Nucleus accumbens (tissue), 56 donors: Measurements from ENCODE around the gene GOLGA6D.
"Not testable (repeated sequence)": the region's sequence is repeated elsewhere in the genome, so short reads cannot be mapped to it uniquely, and the experiment has no call there.

Experiments used
- DNase-seq, 56 donors: peaks; one replicate each; lab custom pipeline; 2025; lab: John Stamatoyannopoulos, UW

The GOLGA6D gene, protein sequence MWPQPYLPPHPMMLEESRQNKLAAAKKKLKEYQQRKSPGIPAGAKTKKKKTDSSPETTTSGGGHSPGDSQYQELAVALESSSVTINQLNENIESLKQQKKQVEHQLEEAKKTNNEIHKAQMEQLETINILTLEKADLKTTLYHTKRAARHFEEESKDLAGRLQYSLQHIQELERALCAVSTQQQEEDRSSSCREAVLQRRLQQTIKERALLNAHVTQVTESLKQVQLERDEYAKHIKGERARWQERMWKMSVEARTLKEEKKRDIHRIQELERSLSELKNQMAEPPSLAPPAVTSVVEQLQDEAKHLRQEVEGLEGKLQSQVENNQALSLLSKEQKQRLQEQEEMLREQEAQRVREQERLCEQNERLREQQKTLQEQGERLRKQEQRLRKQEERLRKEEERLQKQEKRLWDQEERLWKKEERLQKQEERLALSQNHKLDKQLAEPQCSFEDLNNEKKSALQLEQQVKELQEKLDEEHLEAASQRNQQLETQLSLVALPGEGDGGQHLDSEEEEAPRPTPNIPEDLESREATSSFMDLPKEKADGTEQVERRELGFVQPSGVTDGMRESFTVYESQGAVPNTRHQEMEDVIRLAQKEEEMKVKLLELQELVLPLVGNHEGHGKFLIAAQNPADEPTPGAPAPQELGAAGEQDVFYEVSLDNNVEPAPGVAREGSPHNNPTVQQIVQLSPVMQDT

GRCh38 chr15:75282572-75282971 lies at the start of gene GOLGA6D:
Gene GOLGA6D (plus strand): TSS chr15:75282835. CDS start chr15:75282876, 41 bp downstream.
- DNase-seq: not testable (repeated sequence)

- no peak for DNase-seq
Observed at GRCh38 chr15:75233504-75234190, 49.0 kb upstream of the GOLGA6D start.

GRCh38 chr15:75234191-75234810 lies 48.3 kb upstream of the GOLGA6D start:
- DNase-seq: no peak

DNA sequence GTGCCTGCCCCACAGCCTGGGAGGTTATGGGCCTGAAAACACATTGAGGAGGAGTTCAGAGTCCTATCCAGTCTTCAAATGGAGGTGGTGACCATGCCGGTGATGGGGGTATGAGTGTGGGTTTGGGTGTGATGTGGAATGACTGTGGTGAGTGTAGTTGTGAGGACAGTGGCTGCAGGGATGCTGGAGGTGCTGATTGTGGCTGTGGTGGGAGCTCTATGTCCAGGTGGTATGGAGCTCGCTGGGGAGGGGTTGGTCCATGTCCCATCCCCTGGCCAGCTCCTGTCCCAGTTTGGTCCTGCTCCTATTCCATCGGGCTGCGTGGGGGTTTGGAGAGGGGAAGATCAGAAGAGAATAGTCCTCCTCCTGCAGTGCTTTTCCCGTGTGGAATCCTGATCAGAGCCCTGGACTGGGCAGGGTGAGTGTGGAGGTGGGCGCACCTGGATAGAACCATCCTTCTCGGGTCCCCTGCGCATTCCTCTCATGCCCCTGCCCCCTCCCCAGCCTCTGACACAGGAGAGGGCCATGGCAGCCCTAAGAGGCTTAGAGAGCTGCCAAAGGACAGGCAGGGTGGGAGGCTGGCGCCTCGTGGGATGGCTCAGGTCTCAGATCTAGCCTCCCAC lies 47.5 kb upstream of the GOLGA6D start:
- DNase-seq: no peak

DNA sequence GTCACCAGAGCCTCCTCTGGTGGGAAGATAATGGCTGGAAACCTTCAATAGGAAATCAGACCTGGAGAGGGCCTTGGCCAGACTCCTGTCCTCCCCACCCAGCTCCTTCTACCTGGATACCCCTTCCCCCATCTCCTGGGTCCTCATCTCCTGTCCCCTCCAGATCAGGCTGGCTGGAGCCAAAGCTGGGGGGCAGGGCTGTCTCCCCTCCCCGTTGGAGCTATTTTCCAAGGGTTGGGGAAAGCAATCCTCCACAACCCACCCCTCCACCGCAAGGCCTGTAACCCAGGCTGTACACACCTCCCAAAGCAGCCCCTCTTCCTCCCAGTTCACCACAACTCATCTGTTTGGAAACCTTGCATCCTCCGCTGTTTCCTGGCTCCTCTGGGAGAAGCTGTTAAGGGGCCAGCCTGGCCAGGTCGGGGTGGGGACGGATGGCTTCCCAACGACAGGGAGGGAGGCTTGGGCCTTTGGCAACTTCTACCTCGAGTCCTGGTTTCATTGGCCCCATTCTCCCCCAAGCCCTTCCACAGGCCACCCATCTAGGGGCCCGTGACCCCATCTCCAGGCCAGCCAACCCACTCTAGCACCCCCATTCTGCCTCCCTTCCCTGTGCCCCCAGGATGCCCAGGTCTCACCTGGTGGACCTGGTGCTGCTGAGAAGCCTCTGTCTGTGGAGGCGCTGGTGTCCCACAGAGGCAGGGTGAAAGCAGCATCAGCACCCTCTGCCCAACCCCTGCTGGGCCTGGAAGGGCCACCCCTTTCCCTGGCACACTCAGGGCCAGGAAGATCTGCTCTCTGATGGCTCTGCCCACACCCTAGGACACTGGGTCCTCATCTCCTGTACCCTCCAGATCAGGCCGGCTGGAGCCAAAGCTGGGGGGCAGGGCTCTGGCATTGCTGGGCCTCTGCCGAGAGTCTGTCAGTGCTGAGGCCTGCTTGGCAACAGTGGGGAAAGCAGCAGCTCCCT lies 46.6 kb upstream of the GOLGA6D start:
- DNase-seq: no peak

GRCh38 chr15:75237316-75237982 lies 45.2 kb upstream of the GOLGA6D start:
- DNase-seq: no peak

- no peak for DNase-seq
Observed at GRCh38 chr15:75238150-75238549, 44.5 kb upstream of the GOLGA6D start.

- DNase-seq: not testable (repeated sequence)
Observed at GRCh38 chr15:75245741-75246140, 36.9 kb upstream of the GOLGA6D start.

DNA sequence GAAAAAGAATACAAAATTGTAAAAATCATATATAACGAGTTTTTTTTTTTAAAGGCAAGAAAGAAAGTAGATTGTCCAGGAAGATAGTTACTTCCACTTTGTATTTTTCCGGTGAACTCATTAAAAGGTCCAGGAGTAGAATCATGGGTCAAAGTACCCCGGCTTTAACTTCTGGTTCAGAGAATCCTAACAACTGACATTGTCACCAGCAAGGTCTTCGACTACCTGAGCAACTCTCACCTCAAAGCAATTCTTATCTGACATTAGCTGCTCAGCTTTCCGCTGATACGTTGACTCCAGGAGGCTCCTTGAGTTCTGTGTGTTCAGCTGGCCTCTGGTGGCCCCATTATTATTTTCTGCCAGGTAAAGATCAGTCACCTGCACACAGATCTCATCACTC lies 33.6 kb upstream of the GOLGA6D start:
- DNase-seq: not testable (repeated sequence)

DNA sequence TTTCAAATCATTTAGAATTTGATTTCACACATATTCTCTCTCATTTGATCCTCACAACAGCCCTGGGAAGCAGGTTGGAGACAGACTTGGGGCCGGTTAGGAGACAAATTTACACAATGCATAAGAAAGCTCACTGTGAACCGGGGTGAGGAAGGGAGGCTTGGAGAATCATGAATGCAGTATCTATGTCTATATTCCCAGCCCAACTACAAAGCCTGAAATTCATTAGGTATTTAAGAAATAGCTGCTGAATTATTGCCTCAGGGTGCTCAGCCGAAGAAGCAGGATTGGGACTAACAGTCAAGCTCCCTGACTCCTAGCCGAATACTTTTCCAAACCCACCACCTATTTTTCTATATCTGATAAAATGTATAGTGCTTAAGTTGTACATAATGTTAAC lies 32.9 kb upstream of the GOLGA6D start:
- no peak for DNase-seq

DNA sequence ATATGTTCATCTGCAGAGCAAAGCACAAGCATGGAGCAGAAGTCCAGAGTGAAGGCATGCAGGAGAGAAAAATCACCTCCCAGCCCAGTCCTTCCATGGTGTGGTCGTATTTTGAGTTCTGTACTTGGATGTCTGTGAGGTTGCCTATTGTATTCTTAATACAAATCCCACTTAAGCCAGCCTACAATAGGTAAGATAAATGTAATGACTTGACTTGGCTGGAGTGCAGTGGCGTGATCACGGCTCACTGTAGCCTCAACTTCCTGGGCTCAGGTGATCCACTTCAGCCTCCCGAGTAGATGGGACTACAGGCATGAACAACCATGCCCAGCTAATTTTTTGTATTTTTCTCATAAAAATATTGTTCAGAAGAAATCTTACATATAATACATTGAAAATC lies 31.3 kb upstream of the GOLGA6D start:
- not testable (repeated sequence) for DNase-seq

DNA sequence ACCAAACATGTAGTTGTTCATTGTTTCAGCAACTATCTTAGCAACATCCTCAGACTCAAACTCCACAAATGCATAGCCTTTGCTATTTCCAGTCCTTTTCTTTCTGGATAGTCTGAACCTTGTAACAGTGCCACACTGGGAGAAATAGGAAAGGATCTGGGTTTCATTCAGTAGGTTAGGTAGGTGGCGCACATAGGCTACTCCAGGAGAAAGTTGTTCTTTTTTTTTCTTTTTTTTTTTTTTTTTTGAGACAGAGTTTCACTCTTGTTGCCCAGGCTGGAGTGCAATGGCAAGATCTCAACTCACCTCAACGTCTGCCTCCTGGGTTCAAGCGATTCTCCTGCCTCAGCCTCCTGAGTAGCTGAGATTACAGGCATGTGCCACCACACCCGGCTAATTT lies 30.4 kb upstream of the GOLGA6D start:
- not testable (repeated sequence) for DNase-seq

DNA sequence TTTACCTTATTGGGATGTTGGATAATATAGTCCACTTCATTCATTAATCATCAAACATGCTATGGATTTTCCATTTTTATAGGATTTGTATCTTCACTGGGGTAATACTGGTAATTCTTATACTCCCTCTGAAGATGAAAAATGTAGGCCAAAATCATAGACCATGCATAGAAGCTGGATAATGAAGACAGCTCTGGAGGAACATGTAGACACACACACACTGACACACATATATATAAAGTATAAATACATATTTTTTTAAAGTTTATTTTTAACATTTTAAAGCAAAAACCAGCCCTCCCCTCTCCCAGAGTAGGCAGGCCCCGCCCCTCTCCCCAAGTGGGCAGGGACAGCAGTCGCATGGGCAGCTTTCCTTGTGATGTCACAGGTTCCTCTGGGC lies 24.6 kb upstream of the GOLGA6D start, which contains the start of gene GOLGA6C:
Gene GOLGA6C (plus strand): TSS at position 301 of the 400 bp plus-strand sequence. CDS start 265 bp downstream, outside the sequence.
- not testable (repeated sequence) for DNase-seq

- not testable (repeated sequence) for DNase-seq
Observed at GRCh38 chr15:75258620-75259343, 23.9 kb upstream of the GOLGA6D start.

GRCh38 chr15:75259873-75260272 lies 22.8 kb upstream of the GOLGA6D start:
- DNase-seq: not testable (repeated sequence)

- not testable (repeated sequence) for DNase-seq
Observed at GRCh38 chr15:75273751-75274359, 8.8 kb upstream of the GOLGA6D start.

DNA sequence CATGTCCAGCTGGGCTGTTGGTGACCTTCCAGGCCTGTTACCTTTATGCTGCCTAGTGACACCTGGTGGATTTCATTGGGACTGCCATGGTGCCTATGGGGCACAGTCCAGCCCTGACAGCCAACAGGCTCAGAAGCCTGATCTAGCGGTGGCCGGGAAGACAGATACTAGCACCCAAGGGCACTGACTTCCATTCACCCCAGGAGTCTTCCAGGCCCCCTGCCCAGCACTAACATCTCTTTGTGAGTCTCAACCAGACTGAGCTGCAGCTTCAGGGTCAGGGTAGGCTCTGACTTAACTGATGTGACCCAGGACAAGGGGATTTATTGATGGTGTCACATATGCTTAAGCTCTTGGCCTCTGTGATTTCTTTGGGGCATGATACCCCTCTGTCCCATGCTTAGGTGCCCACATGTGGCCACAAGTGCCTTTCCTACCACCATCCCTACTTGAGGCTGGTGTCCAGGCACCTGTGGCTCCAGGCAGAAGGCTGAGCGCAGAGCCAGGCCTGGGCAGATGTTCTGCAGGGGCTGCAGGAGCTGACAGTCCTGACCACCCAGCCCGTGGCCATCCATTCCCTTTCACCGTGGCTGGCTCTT lies 8.0 kb upstream of the GOLGA6D start:
- DNase-seq: not testable (repeated sequence)
